GM21825 (cell line): ENCODE measurements around the gene NAALADL1.
"Not testable (repeated sequence)": the region's sequence is repeated elsewhere in the genome, so short reads cannot be mapped to it uniquely, and the experiment has no call there.

Experiments
- ATAC-seq: cut with Tn5 transposase; IDR thresholded peaks from one replicate; pipeline ENCODE4 v1.9.1; 2021; ENCODE audit warnings: mild to moderate bottlenecking, moderate library complexity; ENCODE audit not compliant: unreplicated experiment

Gene NAALADL1

GRCh38 chr11:65055538-65055937, 2.8 kb downstream of the NAALADL1 start:
- ATAC-seq: no peak

DNA sequence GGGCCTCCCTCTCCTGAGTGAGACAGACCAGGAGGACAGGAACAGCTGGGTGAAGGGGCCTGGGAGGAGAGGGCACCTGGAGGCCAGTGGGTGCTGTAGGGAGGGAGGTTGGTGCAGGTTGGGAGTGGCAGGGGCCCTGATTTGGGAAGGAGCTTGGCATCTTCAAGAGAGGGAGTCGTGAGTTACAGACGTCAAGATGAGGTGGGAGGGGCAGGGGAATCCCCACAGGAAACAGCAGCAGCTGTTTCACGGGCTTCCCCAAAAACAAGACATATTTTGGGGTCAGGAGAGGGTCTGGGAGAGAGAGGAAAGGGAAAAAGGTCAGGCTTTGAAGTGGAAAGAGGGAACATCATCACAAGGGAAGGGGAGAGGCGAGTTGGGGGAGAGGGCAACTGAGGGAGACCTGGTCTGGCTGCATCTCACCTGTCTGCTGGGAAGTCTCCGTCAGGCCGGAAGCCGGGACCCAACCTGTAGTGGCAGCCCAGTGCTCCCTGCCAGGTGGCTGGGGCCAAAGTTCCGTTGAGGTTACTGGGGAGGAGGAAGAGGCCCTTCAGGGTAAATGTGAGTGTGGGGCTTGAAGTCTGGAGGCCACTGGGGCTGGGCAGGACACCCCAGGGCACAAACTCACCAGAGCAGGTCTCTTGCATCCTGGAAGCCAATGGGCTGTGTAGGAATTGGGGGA, 4.4 kb downstream of the NAALADL1 start:
- ATAC-seq: no peak

GRCh38 chr11:65051398-65051858, 6.9 kb downstream of the NAALADL1 start:
- no peak for ATAC-seq

DNA sequence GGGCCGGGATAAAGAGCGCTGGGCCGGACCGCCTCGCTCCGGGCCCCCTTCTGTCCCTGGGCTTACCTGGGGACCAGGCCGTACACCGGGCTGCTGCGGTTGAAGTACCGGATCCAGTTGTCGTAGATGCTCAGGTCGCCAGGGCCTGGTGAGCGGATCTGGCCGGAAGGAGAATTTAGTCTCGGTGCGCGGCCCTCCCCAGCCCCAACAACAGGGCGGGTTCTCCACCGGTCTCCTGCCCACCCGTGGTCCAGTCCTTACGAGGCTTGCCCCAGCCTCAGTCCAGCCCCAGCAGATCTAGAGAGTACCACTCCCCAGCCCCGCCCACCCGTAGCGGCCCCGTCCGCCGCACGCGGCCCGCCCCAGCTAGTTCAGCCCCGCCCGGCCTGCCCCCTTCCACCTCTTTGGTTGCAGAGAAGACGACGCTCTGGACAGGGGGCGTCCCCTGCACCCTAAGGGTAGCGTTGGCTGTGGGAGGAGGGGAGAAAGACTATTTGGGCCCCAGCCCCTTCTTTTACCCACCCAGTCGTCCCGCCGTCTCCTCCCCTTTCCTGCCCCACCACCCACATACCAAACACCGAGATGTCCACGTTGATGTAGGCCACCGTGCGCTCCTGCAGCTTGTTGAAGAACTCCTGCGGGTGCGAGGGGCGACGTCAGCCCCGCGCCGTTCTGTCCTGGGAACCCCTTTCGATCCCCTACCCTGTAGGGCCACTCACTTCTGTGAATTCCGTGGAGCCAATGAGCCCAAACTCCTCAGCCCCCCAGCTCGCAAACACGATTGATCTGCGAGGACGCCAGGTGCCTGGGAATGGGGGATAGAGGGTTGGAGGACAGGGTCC, 10.6 kb downstream of the NAALADL1 start:
- no peak for ATAC-seq

GRCh38 chr11:65045728-65046127, 12.6 kb downstream of the NAALADL1 start:
- no peak for ATAC-seq

DNA sequence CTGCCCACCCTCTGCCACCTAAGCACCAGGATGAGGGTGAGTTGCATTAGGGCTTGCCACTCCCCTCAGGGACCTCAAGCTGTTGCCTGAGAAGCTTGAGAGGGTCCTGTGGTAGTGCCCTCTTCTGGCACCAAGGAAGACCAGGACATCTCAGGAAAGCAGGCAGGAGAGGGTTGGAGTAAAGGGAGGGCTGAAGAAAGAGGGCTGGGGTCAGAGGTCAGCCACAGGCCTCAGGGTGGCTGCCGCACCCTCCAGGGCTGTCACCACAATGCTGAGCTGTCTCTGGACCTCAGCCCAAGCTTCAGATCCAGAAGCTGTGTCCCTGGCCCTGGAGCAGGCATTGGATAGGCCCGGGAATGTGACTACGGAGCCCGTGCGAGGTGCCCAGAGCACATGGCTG, 13.3 kb downstream of the NAALADL1 start:
- ATAC-seq: no peak

GRCh38 chr11:65043881-65044501, 14.4 kb downstream of the NAALADL1 start:
- ATAC-seq: no peak

DNA sequence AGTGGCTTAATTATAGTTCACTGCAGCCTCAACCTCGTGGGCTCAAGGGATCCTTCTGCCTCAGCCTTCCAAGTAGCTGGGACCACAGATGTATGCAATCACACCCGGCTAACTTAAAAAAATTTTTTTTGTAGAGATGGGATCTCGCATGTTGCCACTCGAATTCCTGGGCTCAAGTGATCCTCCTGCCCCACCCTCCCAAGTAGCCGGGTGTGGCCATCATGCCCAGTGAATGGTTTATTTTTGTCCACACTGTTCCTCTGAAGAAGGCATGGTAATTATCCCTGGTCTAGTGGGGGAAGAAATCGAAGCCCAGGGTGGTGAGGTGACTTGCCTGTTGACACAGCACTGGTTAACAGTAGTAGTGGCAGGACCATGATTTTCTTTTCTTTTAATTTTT, 15.5 kb downstream of the NAALADL1 start:
- ATAC-seq: no peak

DNA sequence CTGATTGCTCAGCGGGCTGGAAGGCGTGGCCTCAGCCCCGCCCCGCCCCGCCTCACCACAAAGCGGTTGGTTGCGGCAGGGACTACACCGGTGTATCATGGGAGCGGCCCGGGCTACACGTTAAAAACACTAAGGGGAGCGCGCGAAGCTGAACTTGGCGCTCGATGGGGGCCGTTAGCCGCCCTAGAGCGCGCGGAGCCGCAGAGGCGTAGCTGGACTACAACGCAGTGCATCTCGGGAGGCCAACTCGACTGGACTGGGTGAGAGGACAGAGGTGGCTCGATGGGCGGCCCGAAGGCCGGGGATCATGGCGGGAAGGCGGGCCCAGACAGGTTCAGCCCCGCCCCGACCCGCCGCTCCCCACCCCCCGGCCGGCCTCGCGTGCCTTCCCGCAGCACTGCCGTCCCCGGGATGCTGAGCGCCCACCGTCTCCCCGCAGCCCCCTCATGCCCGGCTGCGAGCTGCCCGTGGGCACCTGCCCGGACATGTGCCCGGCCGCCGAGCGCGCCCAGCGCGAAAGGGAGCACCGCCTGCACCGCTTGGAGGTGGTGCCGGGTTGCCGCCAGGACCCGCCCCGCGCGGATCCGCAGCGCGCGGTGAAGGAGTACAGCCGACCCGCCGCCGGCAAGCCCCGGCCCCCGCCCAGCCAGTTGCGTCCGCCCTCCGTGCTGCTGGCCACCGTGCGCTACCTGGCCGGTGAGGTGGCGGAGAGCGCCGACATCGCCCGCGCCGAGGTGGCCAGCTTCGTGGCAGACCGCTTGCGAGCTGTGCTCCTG, 17.3 kb downstream of the NAALADL1 start, which contains the start of gene SAC3D1:
Gene SAC3D1 (plus strand): TSS at position 364 of the 776 bp plus-strand sequence. CDS start 83 bp downstream, at position 447.
- peak; percentile 85 for ATAC-seq

DNA sequence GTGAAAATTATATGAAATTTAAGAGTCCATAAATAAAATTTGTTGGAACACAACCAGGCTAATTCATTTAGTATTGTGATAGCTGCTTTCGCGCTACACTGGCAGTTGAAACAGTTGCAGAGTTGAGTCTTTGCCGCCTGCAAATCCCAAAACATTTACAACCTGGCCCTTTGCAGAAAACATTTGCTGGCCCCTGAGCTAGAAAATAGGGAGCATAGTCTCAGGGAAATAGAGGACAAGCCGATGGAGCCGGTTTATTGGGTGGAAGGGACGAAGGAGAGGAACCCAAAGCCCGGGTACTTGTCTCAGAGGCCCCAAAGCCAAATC, 17.9 kb downstream of the NAALADL1 start:
- no peak for ATAC-seq

GRCh38 chr11:65036931-65037330, 21.4 kb downstream of the NAALADL1 start:
- no peak for ATAC-seq

DNA sequence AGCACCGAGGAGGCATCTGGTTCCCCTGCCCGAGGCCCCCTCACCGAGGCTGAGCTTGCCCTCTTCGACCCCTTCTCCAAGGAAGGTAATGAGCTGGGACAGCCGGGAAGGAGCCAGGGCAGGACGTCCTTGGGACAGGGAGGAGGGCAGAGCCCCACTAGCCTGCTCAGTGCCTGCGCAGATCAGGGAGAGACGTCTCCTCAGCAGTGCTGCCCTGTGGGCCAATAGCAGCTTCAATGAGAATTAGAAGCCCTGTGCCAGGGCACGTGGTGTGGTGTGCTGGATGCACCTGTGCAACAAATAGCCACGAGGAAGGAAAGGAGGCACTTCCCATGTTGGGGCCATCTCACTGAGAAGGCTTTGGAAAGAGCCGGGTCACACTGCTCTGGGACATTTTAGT, 22.8 kb downstream of the NAALADL1 start:
- ATAC-seq: no peak

GRCh38 chr11:65034423-65034822, 23.9 kb downstream of the NAALADL1 start:
- no peak for ATAC-seq

DNA sequence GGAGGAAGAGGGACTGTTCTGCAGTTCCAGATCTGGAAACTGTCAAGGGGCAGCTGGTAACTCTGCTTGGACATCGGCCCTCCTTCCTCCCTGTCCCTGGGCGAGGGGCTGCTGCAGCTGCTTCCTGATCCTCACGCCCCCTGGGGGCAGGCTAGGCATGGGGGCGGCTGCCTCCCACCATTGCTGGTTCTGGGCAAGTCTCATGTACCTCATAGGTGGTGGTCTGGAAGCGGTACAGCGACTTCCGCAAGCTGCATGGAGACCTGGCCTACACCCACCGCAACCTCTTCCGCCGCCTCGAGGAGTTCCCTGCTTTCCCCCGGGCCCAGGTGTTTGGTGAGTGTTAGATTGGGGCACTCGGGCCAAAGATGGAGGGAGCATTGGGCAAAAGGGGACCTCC, 26.1 kb downstream of the NAALADL1 start:
- ATAC-seq: no peak

DNA sequence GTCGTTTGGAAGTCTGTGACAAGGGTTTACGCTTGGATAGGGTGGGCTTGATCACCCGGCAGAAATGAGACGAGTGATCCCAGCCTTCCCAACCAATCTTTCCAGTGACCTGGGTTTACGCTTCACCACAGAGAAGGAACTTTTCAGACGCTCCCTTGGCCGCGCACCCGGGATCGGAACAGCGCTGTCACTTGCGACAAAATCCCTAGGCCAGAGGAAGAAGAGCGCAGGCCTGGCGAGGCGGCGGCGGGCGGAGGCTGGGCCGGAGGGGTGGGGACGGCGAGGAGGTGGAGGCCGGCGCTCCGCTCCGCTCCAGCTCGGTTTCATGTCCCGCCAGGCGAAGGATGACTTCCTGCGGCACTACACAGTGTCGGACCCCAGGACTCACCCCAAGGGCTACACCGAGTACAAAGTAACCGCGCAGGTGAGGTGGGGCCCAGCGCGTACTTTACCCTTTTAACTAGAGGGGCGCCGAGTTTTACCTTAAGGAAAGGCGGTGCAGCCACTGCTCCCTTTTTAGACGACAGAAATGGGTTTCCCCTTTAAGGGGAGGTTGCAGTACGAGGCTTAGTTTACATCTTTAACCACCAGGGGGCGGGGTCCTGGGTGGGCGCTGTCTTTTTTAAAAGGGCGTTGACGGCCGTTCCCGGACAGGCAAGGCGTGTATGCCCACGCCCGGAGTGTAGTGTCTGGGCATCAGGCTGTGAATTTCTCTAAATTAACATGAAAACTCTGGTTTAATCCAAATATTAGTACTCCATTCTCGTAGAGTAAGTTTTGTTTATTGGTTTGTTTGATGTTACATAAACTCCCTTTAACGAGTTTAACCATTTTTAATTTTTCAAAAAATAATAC, 30.9 kb downstream of the NAALADL1 start, which contains the start of gene SNX15:
Gene SNX15 (plus strand): TSS at position 227 of the 855 bp plus-strand sequence. CDS start 99 bp downstream, at position 326.
- peak; percentile 84 for ATAC-seq

DNA sequence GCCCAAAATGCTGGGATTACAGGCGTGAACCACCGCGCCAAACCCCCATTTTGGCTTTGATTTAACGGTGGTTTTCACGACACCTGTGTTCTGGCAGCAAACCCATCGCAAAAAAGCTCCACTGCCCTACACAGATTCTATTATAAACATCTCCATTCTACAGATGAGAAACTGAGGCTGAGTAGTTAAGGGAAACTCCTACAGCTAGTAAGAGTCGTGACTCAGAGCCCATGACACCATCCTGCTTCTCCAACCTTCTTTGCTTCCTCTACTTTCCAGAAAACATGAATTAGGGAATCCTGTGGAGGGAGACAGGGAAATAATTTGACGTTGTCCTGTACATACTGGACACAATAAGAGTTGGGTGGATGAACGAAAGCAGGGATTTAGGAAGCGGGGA, 31.5 kb downstream of the NAALADL1 start:
- no peak for ATAC-seq

DNA sequence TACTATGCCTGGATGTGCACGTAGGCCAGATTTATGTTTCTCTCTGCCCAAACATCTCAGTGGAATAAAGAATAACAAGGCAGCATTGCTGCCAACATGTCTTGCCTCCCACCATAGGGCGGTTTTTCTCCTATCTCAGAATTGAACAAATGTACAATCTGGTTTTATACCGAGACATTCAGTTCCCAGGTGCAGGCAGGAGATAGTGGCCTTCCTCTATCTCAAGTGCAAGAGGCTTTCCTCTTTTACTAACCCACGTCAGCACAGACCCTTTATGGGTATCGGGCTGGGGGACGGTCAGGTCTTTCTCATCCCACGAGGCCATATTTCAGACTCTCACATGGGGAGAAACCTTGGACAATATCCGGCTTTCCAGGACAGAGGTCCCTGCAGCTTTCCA, 34.9 kb downstream of the NAALADL1 start:
- ATAC-seq: not testable (repeated sequence)

DNA sequence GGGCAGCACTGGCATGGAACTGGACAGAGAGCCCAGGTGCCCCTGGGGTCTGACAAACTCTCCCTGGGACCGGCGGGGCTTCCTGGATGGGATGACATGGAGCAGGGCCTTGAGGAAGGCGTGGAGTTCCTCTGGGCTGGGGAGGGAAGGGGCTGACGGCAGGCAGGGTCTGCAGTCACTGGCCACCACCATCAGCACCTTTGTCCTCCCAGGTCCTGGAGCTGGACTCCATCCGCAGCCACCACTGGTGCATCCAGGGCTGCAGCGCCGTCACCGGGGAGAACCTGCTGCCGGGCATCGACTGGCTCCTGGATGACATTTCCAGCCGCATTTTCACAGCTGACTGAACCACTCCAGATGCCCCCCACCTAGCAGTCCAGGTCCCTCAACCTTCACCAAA, 36.8 kb downstream of the NAALADL1 start:
- no peak for ATAC-seq

GRCh38 chr11:65021003-65021402, 37.4 kb downstream of the NAALADL1 start:
- no peak for ATAC-seq

GRCh38 chr11:65019824-65020223, 38.5 kb downstream of the NAALADL1 start:
- no peak for ATAC-seq
